Keratinocyte (primary cell): Measurements from ENCODE around the gene PIGC. TPM values are rescaled to one million over a fixed set of nuclear protein-coding genes. Genes with fewer than 3 reads are reported as not detected.
A peak's percentile ranks its signal among the peaks of the same experiment; 100 is the strongest.

ENCODE experiments used
- DNase-seq: peaks from one replicate; pipeline ENCODE4 v3.0.0-alpha.2; 2011; ENCODE audit warnings: low read depth, missing footprints, low spot score
- FAIRE-seq: peaks from 2 replicates; lab custom pipeline; 2011; peaks lifted over from hg19 to GRCh38; lab: Jason Lieb, UNC
- H2AFZ ChIP-seq: 2 replicates; pipeline ENCODE4 v1.6.0; 2012; ENCODE audit warnings: low read length, control low read depth, inconsistent platforms; ENCODE audit not compliant: control insufficient read depth
- H3K27ac ChIP-seq: 2 replicates; pipeline ENCODE4 v1.5.1; 2011; ENCODE audit warnings: low read length; ENCODE audit not compliant: control insufficient read depth, insufficient read depth
- H3K27me3 ChIP-seq: 3 replicates; pipeline ENCODE4 v1.6.0; 2011; ENCODE audit warnings: low read length; ENCODE audit not compliant: control insufficient read depth, insufficient read depth; ENCODE audit errors: extremely low read depth
- H3K36me3 ChIP-seq, 2 experiments: 2 replicates in 1 of 2; 3 replicates in 1 of 2; pipeline ENCODE4 v1.5.1; 2011; ENCODE audit warnings: low read length in 2 of 2, mild to moderate bottlenecking in 1 of 2; ENCODE audit not compliant: control insufficient read depth in 2 of 2, insufficient read depth in 2 of 2; ENCODE audit errors: extremely low read depth in 1 of 2
- H3K4me1 ChIP-seq: 3 replicates; pipeline ENCODE4 v1.5.1; 2011; ENCODE audit warnings: low read length; ENCODE audit not compliant: control insufficient read depth, insufficient read depth; ENCODE audit errors: extremely low read depth
- H3K4me2 ChIP-seq: 3 replicates; pipeline ENCODE4 v1.6.0; 2011; ENCODE audit warnings: low read depth, low read length; ENCODE audit not compliant: control insufficient read depth, insufficient read depth; ENCODE audit errors: extremely low read depth
- H3K4me3 ChIP-seq, 3 experiments: fragments of 200-600 bp in 1 of 3; sonication (generic) in 1 of 3; 2 replicates in 2 of 3; 3 replicates in 1 of 3; pipeline ENCODE4 v1.5.1; 2011 to 2016; ENCODE audit warnings: low read length in 3 of 3, mild to moderate bottlenecking in 3 of 3, control low read depth in 2 of 3, inconsistent platforms in 1 of 3, low read depth in 1 of 3, mixed read lengths in 1 of 3, mixed run types in 1 of 3, moderate library complexity in 1 of 3; ENCODE audit not compliant: control insufficient read depth in 2 of 3, insufficient read depth in 2 of 3; ENCODE audit errors: extremely low read depth in 1 of 3
- H3K79me2 ChIP-seq: 2 replicates; pipeline ENCODE4 v1.6.0; 2012; ENCODE audit warnings: low read length; ENCODE audit not compliant: control insufficient read depth, insufficient read depth
- H3K9ac ChIP-seq: 3 replicates; pipeline ENCODE4 v1.6.0; 2011; ENCODE audit warnings: low read length; ENCODE audit not compliant: control insufficient read depth, insufficient read depth; ENCODE audit errors: extremely low read depth
- H3K9me1 ChIP-seq: 3 replicates; pipeline ENCODE4 v1.6.0; 2011; ENCODE audit warnings: low read length; ENCODE audit not compliant: control insufficient read depth, insufficient read depth; ENCODE audit errors: extremely low read depth
- H3K9me3 ChIP-seq: 2 replicates; pipeline ENCODE4 v1.5.1; 2012; ENCODE audit warnings: low read depth, low read length; ENCODE audit not compliant: control insufficient read depth
- H4K20me1 ChIP-seq: 3 replicates; pipeline ENCODE4 v1.6.0; 2011; ENCODE audit warnings: low read length; ENCODE audit not compliant: control insufficient read depth, insufficient read depth; ENCODE audit errors: extremely low read depth
- CTCF ChIP-seq, 3 experiments: IDR thresholded peaks in 1 of 3; conservative IDR thresholded peaks in 1 of 3; optimal IDR thresholded peaks in 1 of 3; 2 replicates in 2 of 3; 3 replicates in 1 of 3; pipeline versions ENCODE3 to v1.5.1; 2011; ENCODE audit warnings: low read length in 3 of 3, mild to moderate bottlenecking in 3 of 3, moderate library complexity in 2 of 3, control low read depth in 1 of 3, inconsistent platforms in 1 of 3; ENCODE audit not compliant: insufficient read depth in 2 of 3; ENCODE audit errors: extremely low read depth in 1 of 3
- EZH2 ChIP-seq: IDR thresholded peaks from one replicate; pipeline ENCODE4 v1.6.1; 2012; ENCODE audit warnings: inconsistent platforms, mild to moderate bottlenecking, low read length, moderate library complexity
- dilution Hi-C: fragments of 300-500 bp; cut with MboI; formaldehyde crosslinking; loops from one replicate; pipeline ENCODE4 v1.7.0; 2020; ENCODE audit warnings: low sequenced_read_pairs; ENCODE audit not compliant: extremely low pct_ligation_motif_present
- polyA plus RNA-seq, 5 experiments: library from polyadenylated mRNA; depleted of rRNA in 3 of 5; stranded (reverse) in 3 of 5; stranded (forward) in 1 of 5; unstranded in 1 of 5; fragments of >200 nt; gene quantifications; 1 replicate in 1 of 5; 2 replicates in 3 of 5; 3 replicates in 1 of 5; pipeline versions ENCODE4 v1.2.1 to v1.2.3, GENCODE V29; 2011 to 2012; ENCODE audit warnings: missing spikeins in 2 of 5, low read depth in 1 of 5, low replicate concordance in 1 of 5

Gene PIGC
- polyA plus RNA-seq, 1 donor (not counting 4 experiments of a cell fraction or from before 2014, with no cell fraction given): 21.6 TPM

- Histone ChIP-seq H3K4me3 (no peak within 1 kb of the TSS), H3K9ac (no peak within 1 kb of the TSS), H3K9me1 (no peaks in the 10 kb centered on the region), H2AFZ (no peak within 1 kb of the TSS), H3K36me3 (no peaks in the 10 kb centered on the region), H3K9me3 (no peaks in the 10 kb centered on the region), H3K27ac (no peak within 1 kb of the TSS), H3K27me3 (no peaks in the 10 kb centered on the region), H3K4me1 (peaks cover 37% of the 10 kb centered on the region), H4K20me1 (no peaks in the 10 kb centered on the region), H3K79me2 (no peaks in the 10 kb centered on the region), H3K4me2 (no peak within 1 kb of the TSS)
- DNase-seq (no peak), FAIRE-seq (no peak)
- dilution Hi-C loops: no loop called here
- TF ChIP-seq CTCF (optimal IDR thresholded peaks at IDR 0.05 in 1 of 3, IDR thresholded peaks at IDR 0.05 in 1 of 3, conservative IDR thresholded peaks at IDR 0.05 in 1 of 3; ENCODE audit: extremely low read depth in 1 of 3, insufficient read depth in 2 of 3, low read length in 3 of 3) (no peak), EZH2 (no peak)
Observed at GRCh38 chr1:172420385-172420784, 23.5 kb downstream of the PIGC start, which contains the start of gene C1orf105. Gene C1orf105 (plus strand): TSS chr1:172420685. CDS start chr1:172420886, 201 bp downstream.

GRCh38 chr1:172417557-172417956 is 26.3 kb downstream of the PIGC start:
- Histone ChIP-seq H2AFZ (peak overlapping the region; percentile 2), H3K79me2 (no peaks in the 10 kb centered on the region), H3K9me3 (no peaks in the 10 kb centered on the region), H4K20me1 (no peaks in the 10 kb centered on the region), H3K4me3 (no peak overlapping the region), H3K27me3 (no peaks in the 10 kb centered on the region), H3K36me3 (no peaks in the 10 kb centered on the region), H3K27ac (peak overlapping the region; percentile 51), H3K9me1 (no peaks in the 10 kb centered on the region), H3K4me2 (peak overlapping the region; percentile 55), H3K4me1 (peaks cover 47% of the 10 kb centered on the region), H3K9ac (no peak overlapping the region)
- TF ChIP-seq EZH2 (no peak), CTCF (optimal IDR thresholded peaks at IDR 0.05 in 1 of 3, IDR thresholded peaks at IDR 0.05 in 1 of 3, conservative IDR thresholded peaks at IDR 0.05 in 1 of 3; ENCODE audit: extremely low read depth in 1 of 3, insufficient read depth in 2 of 3, low read length in 3 of 3) (no peak)
- no peak for DNase-seq
- peak; percentile 80 for FAIRE-seq
- dilution Hi-C loops: no loop called here
